Lower lobe of right lung (tissue), 2 donors: ENCODE results near the gene ANKLE2. TPM values are rescaled to one million over a fixed set of nuclear protein-coding genes. Genes with fewer than 3 reads are reported as not detected.
A peak's percentile ranks its signal among the peaks of the same experiment; 100 is the strongest.

Source experiments
- ATAC-seq, 2 donors: fragments of 200-7000 bp; cut with Tn5 transposase; one replicate each; pipeline ENCODE4 v1.9.1; 2020 to 2022; ENCODE audit warnings: mild to moderate bottlenecking in 2 of 2, moderate library complexity in 2 of 2
- DNase-seq: peaks from one replicate; pipeline ENCODE4 v3.0.0-alpha.2; 2020
- H3K27ac ChIP-seq: fragments of 200-600 bp; one replicate; pipeline ENCODE4 v1.8.0; 2022
- H3K27me3 ChIP-seq: fragments of 200-600 bp; one replicate; pipeline ENCODE4 v1.8.0; 2022; ENCODE audit warnings: low read depth
- H3K36me3 ChIP-seq: fragments of 200-600 bp; one replicate; pipeline ENCODE4 v1.8.0; 2022; ENCODE audit warnings: mild to moderate bottlenecking
- H3K4me1 ChIP-seq: fragments of 200-600 bp; one replicate; pipeline ENCODE4 v1.8.0; 2022
- H3K4me3 ChIP-seq: fragments of 200-600 bp; one replicate; pipeline ENCODE4 v1.8.0; 2022; ENCODE audit warnings: mild to moderate bottlenecking
- H3K9me3 ChIP-seq: fragments of 200-600 bp; one replicate; pipeline ENCODE4 v1.8.0; 2022
- intact Hi-C: fragments of 100-400 bp; cut with DNase I; formaldehyde crosslinking; loops from one replicate; pipeline ENCODE4 v1.11.0; 2022
- total RNA-seq: library from RNA; stranded (reverse); fragmentation: NEBNext Ultra II Directional; extraction: Animal tissue kit (Norgen Biotek cat#: 25700); gene quantifications from one replicate; pipeline ENCODE4 v1.2.1, GENCODE V29; 2021
- TF ChIP-seq, protein P1 (sequence below): fragments of 200-600 bp; IDR thresholded peaks from one replicate; pipeline ENCODE4 v1.8.0; 2022; ENCODE audit warnings: antibody characterized with exemption, mild to moderate bottlenecking
- donor health status: DM: no; HTN: yes; CAD: no; lungs with severe emphysema.

The ANKLE2 gene
- total RNA-seq, 1 donor from 2014 or later: 49.6 TPM

DNA sequence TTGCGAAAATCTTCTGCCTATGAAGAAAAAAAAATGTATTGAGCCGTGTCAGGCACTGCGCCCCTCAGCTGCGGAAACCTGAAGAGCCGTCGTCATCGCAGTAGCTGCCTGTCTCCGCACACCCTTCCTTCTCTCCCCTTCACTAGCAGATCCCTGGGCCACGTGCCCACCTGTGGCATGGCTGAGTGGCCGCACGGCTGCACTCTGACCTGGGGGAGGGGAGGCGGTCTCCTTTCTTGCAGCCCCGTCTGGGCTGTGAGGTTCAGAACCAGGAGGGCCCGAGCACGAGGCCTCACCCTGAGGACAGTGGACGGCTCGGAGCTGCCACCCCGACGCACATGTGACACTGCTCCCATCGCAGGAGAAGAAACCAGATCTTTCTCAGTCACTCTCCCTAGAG, 26.1 kb downstream of the ANKLE2 start:
- no peaks in the 10 kb centered on the region for H3K9me3 ChIP-seq
- H3K36me3 ChIP-seq: peaks cover 88% of the 10 kb centered on the region
- H3K4me1 ChIP-seq: no peaks in the 10 kb centered on the region
- no peaks in the 10 kb centered on the region for H3K27me3 ChIP-seq
- H3K4me3 ChIP-seq: no peak overlapping the region
- TF ChIP-seq, protein P1, sequence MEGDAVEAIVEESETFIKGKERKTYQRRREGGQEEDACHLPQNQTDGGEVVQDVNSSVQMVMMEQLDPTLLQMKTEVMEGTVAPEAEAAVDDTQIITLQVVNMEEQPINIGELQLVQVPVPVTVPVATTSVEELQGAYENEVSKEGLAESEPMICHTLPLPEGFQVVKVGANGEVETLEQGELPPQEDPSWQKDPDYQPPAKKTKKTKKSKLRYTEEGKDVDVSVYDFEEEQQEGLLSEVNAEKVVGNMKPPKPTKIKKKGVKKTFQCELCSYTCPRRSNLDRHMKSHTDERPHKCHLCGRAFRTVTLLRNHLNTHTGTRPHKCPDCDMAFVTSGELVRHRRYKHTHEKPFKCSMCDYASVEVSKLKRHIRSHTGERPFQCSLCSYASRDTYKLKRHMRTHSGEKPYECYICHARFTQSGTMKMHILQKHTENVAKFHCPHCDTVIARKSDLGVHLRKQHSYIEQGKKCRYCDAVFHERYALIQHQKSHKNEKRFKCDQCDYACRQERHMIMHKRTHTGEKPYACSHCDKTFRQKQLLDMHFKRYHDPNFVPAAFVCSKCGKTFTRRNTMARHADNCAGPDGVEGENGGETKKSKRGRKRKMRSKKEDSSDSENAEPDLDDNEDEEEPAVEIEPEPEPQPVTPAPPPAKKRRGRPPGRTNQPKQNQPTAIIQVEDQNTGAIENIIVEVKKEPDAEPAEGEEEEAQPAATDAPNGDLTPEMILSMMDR: no peak
- intact Hi-C loops: no loop called here
- H3K27ac ChIP-seq: no peak overlapping the region
- peak; percentile 31 for DNase-seq
- ATAC-seq: peak in 1 of 2 donors; percentile 17

DNA sequence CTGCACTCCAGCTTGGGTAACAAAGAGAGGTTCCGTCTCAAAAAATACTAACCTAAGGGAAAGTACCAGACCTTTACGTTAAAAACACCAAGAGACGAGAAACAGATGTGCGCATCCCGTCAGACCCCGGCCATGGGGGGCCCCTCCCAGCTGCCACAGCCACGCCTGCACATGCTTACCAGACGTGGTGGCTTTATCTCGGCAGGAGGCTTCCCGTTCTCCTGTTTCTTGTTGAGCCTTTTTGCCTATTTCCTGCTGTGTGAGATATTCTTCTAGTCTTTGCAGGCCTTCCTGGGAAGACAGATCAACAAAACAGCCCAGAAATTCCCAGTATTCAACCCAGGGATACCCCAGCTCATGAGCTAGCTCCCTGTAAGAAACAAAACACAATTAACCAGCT, 27.4 kb downstream of the ANKLE2 start:
- intact Hi-C loops: no loop called here
- Histone ChIP-seq H3K9me3 (no peaks in the 10 kb centered on the region), H3K36me3 (peaks cover 85% of the 10 kb centered on the region), H3K4me1 (no peaks in the 10 kb centered on the region), H3K4me3 (no peak overlapping the region), H3K27ac (no peak overlapping the region), H3K27me3 (no peaks in the 10 kb centered on the region)
- no peak for ATAC-seq
- TF ChIP-seq, protein P1: no peak
- peak; percentile 12 for DNase-seq

DNA sequence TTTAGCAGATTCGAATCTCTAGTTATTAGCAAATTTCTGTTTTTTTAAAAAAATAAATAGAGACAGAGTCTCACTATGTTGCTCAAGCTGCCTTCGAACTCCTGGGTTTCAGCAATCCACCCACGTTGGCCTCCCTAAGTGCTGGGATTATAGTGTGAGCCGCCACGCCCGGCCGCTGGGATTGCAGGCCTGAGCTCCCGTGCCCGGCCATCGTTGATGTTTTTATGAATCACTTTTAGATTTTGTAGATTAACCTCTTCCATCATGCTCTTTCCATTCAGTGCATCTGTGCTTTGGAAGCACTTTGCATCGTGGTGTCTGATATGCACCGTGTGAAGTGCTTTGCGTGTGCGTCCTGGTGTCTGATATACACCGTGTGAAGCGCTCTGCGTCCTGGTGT, 30.1 kb downstream of the ANKLE2 start:
- Histone ChIP-seq H3K4me3 (no peak overlapping the region), H3K36me3 (peaks cover 84% of the 10 kb centered on the region), H3K9me3 (no peaks in the 10 kb centered on the region), H3K27me3 (no peaks in the 10 kb centered on the region), H3K4me1 (no peaks in the 10 kb centered on the region), H3K27ac (no peak overlapping the region)
- DNase-seq (peak; percentile 10), ATAC-seq (no peak)
- intact Hi-C loops: no loop called here
- TF ChIP-seq, protein P1: no peak

DNA sequence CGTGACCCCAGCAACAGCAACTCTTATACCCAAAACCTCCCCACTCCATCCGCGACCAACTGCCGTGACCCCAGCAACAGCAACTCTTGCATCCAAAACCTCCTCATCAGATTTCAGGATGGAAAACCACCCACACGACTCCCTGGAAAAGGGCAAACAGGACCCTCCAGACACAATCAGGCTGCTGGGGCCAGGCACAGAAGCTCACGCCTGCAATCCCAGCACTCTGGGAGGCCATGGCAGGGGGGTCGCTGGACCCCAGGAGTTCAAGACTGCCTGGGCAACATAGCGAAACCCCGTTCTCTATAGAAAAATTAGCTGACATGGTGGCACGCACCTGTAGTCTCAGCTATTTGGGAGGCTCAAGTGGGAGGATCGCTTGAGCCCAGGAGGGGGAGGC, 31.3 kb downstream of the ANKLE2 start:
- Histone ChIP-seq H3K27me3 (no peaks in the 10 kb centered on the region), H3K9me3 (no peaks in the 10 kb centered on the region), H3K36me3 (peaks cover 84% of the 10 kb centered on the region), H3K27ac (no peak overlapping the region), H3K4me1 (no peaks in the 10 kb centered on the region), H3K4me3 (no peak overlapping the region)
- ATAC-seq (no peak), DNase-seq (peak; percentile 4)
- TF ChIP-seq, protein P1: no peak
- intact Hi-C loops: no loop called here

DNA sequence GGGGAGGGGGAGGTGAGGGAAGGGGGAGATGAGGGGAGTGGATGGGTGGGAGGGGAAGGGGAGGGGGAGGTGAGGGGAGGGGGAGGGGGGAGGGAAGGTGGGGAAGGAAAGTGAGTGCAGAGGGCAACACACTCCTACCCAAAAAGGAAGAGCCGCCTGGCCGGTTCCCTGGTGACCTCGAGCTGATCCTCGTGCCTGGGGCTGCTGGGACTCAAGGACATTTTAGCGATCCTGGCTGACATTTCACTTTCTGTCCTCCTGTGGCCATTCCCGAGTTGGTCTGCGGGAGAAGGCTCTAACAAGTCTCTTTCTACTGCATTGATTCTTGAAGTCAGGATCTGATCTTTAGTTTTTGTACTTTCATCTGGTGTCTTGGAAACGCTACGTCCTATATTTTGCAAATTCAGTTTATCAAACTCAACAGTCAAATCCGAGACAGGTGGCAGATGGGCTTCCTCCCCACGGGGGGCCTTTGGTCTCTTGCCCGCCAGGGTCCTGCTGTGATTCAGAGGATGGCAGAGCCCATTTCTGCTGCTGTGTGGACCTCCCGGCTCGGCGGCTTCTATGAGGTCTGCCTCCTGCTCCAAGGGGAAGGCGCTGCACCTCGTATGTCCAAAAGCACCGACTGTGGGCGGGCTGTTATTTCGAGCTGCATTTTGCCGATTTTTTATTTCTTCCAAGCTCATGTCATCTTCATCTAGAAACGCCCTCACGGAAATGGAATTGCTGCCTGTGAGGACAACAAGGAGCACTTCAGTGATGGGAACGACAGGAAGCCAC, 31.9 kb downstream of the ANKLE2 start:
- intact Hi-C loops: no loop called here
- peaks cover 84% of the 10 kb centered on the region for H3K36me3 ChIP-seq
- TF ChIP-seq, protein P1: no peak
- H3K27ac ChIP-seq: no peak overlapping the region
- no peak overlapping the region for H3K4me3 ChIP-seq
- ATAC-seq (no peak), DNase-seq (peak; percentile 35)
- H3K27me3 ChIP-seq: no peaks in the 10 kb centered on the region
- no peaks in the 10 kb centered on the region for H3K9me3 ChIP-seq
- H3K4me1 ChIP-seq: no peaks in the 10 kb centered on the region
